Measurements from ENCODE around the gene CPED1. TPM values are rescaled to one million over a fixed set of nuclear protein-coding genes. Genes with fewer than 3 reads are reported as not detected.
"Not testable (repeated sequence)": the region's sequence is repeated elsewhere in the genome, so short reads cannot be mapped to it uniquely, and the experiment has no call there.

CPED1 gene
- total and polyA plus RNA-seq, 3 donors from 2014 or later: 7.4 to 13.1 (median 11.8) TPM

DNA sequence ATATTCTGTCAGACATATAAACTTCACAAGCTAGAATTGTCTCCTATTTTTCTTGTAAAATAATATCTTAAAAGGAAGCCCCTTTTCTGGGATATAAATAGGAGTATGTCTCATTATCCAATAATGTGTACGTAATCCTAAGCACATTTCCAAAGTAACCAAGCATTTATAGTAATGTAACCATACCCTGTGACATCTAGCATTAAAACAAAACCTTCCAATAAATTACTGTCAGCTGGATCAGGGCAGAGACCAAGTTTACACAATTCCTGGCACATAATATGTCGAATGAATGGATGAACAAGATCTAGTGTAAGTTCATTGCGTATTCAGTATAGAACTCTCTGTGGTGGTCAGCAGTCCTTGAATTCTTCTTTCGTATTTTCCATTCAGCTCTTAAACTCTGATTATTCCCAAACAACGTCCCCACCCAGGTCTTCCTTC is 14.3 kb downstream of the CPED1 start:
- Histone ChIP-seq H3K27ac (no peak overlapping the region), H3K9me3 (no peaks in the 10 kb centered on the region), H3K36me3 (ENCODE audit: low read depth, missing control alignments) (no peaks in the 10 kb centered on the region), H3K4me3 (no peak overlapping the region), H3K27me3 (no peaks in the 10 kb centered on the region), H3K4me1 (peaks cover 5% of the 10 kb centered on the region)
- DNase-seq: no peak
- TF ChIP-seq CTCF (IDR thresholded peaks at IDR 0.05): no peak
- TF ChIP-seq POLR2A (IDR thresholded peaks at IDR 0.05): no peak
- intact Hi-C loops (cut with DNase I; ENCODE audit: low total_unique reads): no loop called here
- 78 to 82% methylated on average over 5 of the region's 5 CpGs for WGBS, 2 donors

DNA sequence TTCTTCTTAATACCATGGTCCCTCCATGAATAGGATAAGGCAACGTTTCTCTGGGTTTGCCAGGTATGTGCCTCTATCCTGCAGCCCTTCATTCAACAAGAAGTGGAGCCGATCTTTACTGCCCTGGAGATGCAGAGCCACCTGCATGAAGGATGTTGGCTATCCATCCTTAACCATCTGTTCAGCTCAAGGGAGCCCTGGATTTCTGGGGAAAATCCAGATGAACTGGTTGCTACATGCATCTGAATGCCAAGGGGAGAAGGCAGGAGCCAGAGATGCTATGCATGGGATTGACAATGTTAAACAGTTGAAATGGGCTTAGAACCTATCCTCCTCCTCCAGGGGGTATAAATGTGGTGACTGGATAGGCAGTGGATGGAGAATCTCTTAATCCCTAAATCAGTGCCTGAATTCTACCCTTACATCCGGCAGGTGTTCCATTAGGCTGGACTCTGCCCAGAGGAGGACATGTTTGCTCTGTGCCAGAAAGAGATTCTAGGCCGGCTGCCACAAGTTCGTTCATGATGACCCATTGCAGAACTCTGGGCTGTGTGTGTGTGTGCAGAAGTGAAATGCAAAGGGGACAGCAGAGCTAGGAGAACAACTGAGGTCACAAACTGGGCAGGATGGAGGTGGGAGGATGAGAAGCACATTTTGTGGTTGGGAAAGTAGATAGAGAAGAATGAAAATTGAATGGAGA is 15.6 kb downstream of the CPED1 start:
- Histone ChIP-seq H3K9me3 (no peaks in the 10 kb centered on the region), H3K36me3 (ENCODE audit: low read depth, missing control alignments) (no peaks in the 10 kb centered on the region), H3K27ac (no peak overlapping the region), H3K4me1 (peaks cover 5% of the 10 kb centered on the region), H3K4me3 (no peak overlapping the region), H3K27me3 (no peaks in the 10 kb centered on the region)
- 59 to 60% methylated on average over 5 of the region's 5 CpGs for WGBS, 2 donors
- DNase-seq: peak; percentile 36
- no peak for TF ChIP-seq POLR2A (IDR thresholded peaks at IDR 0.05)
- TF ChIP-seq CTCF (IDR thresholded peaks at IDR 0.05): no peak
- intact Hi-C loops (cut with DNase I; ENCODE audit: low total_unique reads): no loop called here

DNA sequence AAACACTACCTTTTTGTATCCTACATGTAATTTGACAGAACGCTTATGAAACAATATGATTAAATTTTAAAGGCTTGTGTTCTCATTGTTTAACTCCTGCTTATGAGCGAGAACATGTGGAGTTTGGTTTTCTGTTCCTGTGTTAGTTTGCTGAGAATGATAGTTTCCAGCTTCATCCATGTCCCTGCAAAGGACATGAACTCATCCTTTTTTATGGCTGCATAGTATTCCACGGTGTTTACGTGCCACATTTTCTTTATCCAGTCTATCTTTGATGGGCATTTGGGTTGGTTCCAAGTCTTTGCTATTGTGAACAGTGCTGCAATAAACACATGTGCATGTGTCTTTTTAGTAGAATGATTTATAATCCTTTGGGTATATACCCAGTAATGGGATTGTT is 16.5 kb downstream of the CPED1 start:
- DNase-seq; intact Hi-C loops (cut with DNase I; ENCODE audit: low total_unique reads); H3K4me1 ChIP-seq; H3K36me3 ChIP-seq (ENCODE audit: low read depth, missing control alignments); H3K9me3 ChIP-seq; H3K27ac ChIP-seq; H3K27me3 ChIP-seq; H3K4me3 ChIP-seq: not testable (repeated sequence)
- 95 to 97% methylated on average over 4 of the region's 4 CpGs for WGBS, 2 donors

DNA sequence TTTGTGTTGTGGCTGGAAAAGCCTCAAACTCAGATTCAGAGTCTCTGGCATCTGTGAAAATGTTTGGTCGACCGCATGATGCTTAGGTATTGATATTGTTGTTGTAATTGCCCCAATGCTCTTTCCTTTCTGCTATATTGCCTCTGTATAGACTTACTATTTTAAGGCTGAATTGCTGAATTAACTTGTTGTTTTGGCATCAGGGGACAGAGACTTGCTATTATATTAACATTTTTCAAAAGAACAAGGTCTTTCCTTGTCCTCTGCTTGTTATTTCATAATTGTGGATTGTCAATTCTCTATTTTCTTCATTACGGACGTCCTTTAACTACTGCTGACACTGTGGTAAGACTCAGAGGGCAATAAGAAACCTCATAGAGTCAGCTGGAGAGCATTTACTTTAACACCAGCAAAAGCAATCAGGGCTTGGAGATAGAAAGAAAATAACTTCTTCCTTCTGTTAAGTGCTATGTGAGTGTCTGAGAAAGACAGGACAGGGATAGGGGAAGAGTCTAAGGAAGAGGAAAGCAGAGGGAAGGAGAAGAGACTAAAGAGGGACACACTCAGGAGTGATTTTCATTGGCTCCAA is 17.6 kb downstream of the CPED1 start:
- intact Hi-C loops (cut with DNase I; ENCODE audit: low total_unique reads): no loop called here
- no peaks in the 10 kb centered on the region for H3K9me3 ChIP-seq

More for the DNA sequence above, 17.6 kb downstream of the CPED1 start:
- Histone ChIP-seq H3K36me3 (ENCODE audit: low read depth, missing control alignments) (no peaks in the 10 kb centered on the region), H3K27me3 (no peaks in the 10 kb centered on the region), H3K27ac (peak overlapping the region; percentile 1), H3K4me3 (no peak overlapping the region), H3K4me1 (peaks cover 5% of the 10 kb centered on the region)
- TF ChIP-seq POLR2A (IDR thresholded peaks at IDR 0.05) (no peak), CTCF (IDR thresholded peaks at IDR 0.05) (no peak)
- DNase-seq: no peak
- 56 to 57% methylated on average over 4 of the region's 4 CpGs for WGBS, 2 donors

Measured in testis (tissue), 3 donors.